Kidney (tissue), 14 donors: ENCODE results near the gene GDF3. TPM values are rescaled to one million over a fixed set of nuclear protein-coding genes. Genes with fewer than 3 reads are reported as not detected.
A peak's percentile ranks its signal among the peaks of the same experiment; 100 is the strongest.

ENCODE experiments used
- DNase-seq, 5 donors: peaks; one replicate each; pipeline ENCODE4 v3.0.0-alpha.2; 2013 to 2020
- FAIRE-seq: peaks from 2 replicates; lab custom pipeline; 2012; peaks lifted over from hg19 to GRCh38; lab: Jason Lieb, UNC
- H3K27ac ChIP-seq, 2 donors: one replicate each; pipeline ENCODE4 v1.7.0; 2013; ENCODE audit warnings: low read depth in 2 of 2, low read length in 2 of 2, inconsistent platforms in 1 of 2
- H3K27me3 ChIP-seq: one replicate; pipeline ENCODE4 v1.7.1; 2013; ENCODE audit warnings: low read length, inconsistent platforms; ENCODE audit not compliant: control insufficient read depth, insufficient read depth
- H3K36me3 ChIP-seq, 3 donors: one replicate each; pipeline versions ENCODE4 v1.7.0 to v1.7.1; 2013; ENCODE audit warnings: low read length in 3 of 3, control low read depth in 1 of 3, inconsistent platforms in 1 of 3; ENCODE audit not compliant: insufficient read depth in 3 of 3, control insufficient read depth in 2 of 3
- H3K4me1 ChIP-seq, 3 donors: one replicate each; pipeline versions ENCODE4 v1.7.0 to v1.7.1; 2013; ENCODE audit warnings: low read length in 3 of 3, inconsistent platforms in 1 of 3, low read depth in 1 of 3; ENCODE audit not compliant: control insufficient read depth in 2 of 3, insufficient read depth in 2 of 3
- H3K4me3 ChIP-seq, 3 donors: one replicate each; pipeline versions ENCODE4 v1.7.0 to v1.8.1; 2013; ENCODE audit warnings: low read length in 3 of 3, control low read depth in 1 of 3, inconsistent platforms in 1 of 3
- H3K9ac ChIP-seq, 3 donors: one replicate each; pipeline versions ENCODE4 v1.7.0 to v1.7.1; 2013; ENCODE audit warnings: low read length in 3 of 3, control low read depth in 1 of 3, inconsistent platforms in 1 of 3
- H3K9me3 ChIP-seq, 3 donors: one replicate each; pipeline versions ENCODE4 v1.7.0 to v1.7.1; 2013; ENCODE audit warnings: low read length in 3 of 3, control low read depth in 1 of 3, inconsistent platforms in 1 of 3; ENCODE audit not compliant: control insufficient read depth in 2 of 3, insufficient read depth in 1 of 3
- intact Hi-C: fragments of 100-400 bp; cut with DNase I; formaldehyde crosslinking; loops from one replicate; pipeline ENCODE4 v1.11.1; 2022
- polyA plus RNA-seq: library from polyadenylated mRNA; stranded (reverse); fragments of 350-450 nt; fragmentation: Illumina TruSeq; extraction: RNeasy Lipid Tissue Mini Kit (QIAGEN cat#74804); gene quantifications from one replicate; pipeline ENCODE4 v1.2.3, GENCODE V29; 2014; ENCODE audit warnings: low read depth, low replicate concordance; ENCODE audit not compliant: insufficient read depth
- total RNA-seq: library from RNA; stranded (reverse); fragmentation: NEBNext Ultra II Directional; extraction: Animal tissue kit (Norgen Biotek cat#: 25700); gene quantifications from one replicate; pipeline ENCODE4 v1.2.1, GENCODE V29; 2021
- TF ChIP-seq, protein P1 (sequence below): IDR thresholded peaks from 3 replicates; pipeline ENCODE4 v1.5.1; 2012; ENCODE audit warnings: mild to moderate bottlenecking, moderate library complexity, borderline replicate concordance; ENCODE audit not compliant: insufficient read depth; ENCODE audit errors: extremely low read depth
- donor health status: control.
- donor health status: control.
- donor health status: control.
- donor health status: control.
- donor health status: control.
- donor health status: DM: yes; HTN: yes; CAD: no.
- donor health status: Normal renal cell carcinoma (clear cell type).

GDF3 gene
- total and polyA plus RNA-seq, 2 donors from 2014 or later: 0.66 to 1.6 TPM

DNA sequence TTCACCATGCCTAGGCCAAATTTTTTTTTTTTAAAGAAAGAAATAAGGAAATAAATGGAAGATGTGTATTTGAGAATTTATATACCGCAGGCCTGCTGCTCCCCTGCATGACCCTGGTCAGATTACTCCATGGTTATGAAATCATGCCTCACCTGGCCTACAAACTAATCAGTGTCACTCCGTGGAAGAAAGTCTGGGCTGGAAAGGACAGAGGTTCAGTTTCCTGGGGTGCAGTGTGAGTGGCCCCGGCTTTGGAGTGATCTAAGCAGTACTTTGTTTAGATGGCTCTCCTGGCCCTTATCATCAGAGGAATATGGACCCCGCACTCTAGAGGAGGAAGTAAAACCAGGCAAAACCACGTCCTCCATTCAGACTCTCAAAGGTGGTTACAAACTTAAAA, 39.5 kb downstream of the GDF3 start:
- no peak overlapping the region for H3K27ac ChIP-seq
- TF ChIP-seq, protein P1, sequence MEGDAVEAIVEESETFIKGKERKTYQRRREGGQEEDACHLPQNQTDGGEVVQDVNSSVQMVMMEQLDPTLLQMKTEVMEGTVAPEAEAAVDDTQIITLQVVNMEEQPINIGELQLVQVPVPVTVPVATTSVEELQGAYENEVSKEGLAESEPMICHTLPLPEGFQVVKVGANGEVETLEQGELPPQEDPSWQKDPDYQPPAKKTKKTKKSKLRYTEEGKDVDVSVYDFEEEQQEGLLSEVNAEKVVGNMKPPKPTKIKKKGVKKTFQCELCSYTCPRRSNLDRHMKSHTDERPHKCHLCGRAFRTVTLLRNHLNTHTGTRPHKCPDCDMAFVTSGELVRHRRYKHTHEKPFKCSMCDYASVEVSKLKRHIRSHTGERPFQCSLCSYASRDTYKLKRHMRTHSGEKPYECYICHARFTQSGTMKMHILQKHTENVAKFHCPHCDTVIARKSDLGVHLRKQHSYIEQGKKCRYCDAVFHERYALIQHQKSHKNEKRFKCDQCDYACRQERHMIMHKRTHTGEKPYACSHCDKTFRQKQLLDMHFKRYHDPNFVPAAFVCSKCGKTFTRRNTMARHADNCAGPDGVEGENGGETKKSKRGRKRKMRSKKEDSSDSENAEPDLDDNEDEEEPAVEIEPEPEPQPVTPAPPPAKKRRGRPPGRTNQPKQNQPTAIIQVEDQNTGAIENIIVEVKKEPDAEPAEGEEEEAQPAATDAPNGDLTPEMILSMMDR: no peak
- H3K9ac ChIP-seq: no peak overlapping the region
- no peaks in the 10 kb centered on the region for H3K27me3 ChIP-seq
- no peaks in the 10 kb centered on the region for H3K9me3 ChIP-seq
- H3K4me1 ChIP-seq: no peaks in the 10 kb centered on the region
- H3K4me3 ChIP-seq: no peak overlapping the region
- FAIRE-seq: no peak
- H3K36me3 ChIP-seq: no peaks in the 10 kb centered on the region
- no peak for DNase-seq
- intact Hi-C loops: no loop called here

DNA sequence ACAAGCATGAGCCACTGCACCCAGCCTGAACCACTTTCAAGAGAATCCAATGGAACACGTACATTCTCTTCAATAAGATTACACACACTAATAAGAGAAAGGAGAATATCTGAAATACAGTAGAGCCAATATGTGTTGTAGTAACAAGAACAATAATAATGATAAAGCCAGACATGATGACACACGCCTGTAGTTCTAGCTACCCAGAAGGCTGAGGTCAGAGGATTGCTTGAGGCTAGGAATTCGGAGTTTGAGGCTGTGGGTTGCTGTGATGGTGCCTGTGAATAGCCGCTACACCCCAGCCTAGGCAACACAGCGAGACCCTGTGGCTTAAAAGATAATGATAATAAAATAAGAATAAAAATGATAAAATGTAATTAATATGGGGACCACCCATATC, 45.5 kb downstream of the GDF3 start:
- intact Hi-C loops: no loop called here
- no peak for FAIRE-seq

DNA sequence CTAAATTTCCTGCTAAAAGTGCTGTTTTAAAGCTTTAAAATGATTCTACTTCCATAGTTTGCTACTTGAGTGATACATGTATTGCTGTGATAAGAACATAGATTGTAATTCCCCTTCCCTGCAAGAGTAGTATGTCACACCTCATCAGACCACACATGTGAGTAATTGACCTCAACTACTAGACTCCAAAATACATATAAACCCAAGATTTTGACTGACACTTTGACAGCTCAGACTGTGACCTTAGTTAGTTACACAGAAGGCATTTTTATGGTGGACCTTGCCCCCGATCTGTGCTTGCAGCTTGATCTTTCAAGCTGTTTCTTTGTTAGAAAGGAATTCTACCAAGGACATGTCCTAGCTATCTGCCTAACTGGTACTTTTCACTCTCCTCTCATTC, 48.5 kb downstream of the GDF3 start:
- no peak overlapping the region for H3K27ac ChIP-seq
- DNase-seq (peak in 1 of 5 donors; percentile 10), FAIRE-seq (no peak)
- H3K4me1 ChIP-seq: no peaks in the 10 kb centered on the region
- peak overlapping the region in 1 of 3 donors; percentile 7 for H3K9ac ChIP-seq
- intact Hi-C loops: no loop called here
- H3K4me3 ChIP-seq: no peak overlapping the region
- no peaks in the 10 kb centered on the region for H3K36me3 ChIP-seq
- TF ChIP-seq, protein P1: no peak
- no peaks in the 10 kb centered on the region for H3K9me3 ChIP-seq
- H3K27me3 ChIP-seq: no peaks in the 10 kb centered on the region

More for the DNA sequence above, 45.5 kb downstream of the GDF3 start:
- Histone ChIP-seq H3K36me3 (no peaks in the 10 kb centered on the region), H3K9ac (no peak overlapping the region), H3K27ac (no peak overlapping the region), H3K9me3 (no peaks in the 10 kb centered on the region), H3K4me1 (no peaks in the 10 kb centered on the region), H3K4me3 (no peak overlapping the region), H3K27me3 (no peaks in the 10 kb centered on the region)
- DNase-seq: no peak
- TF ChIP-seq, protein P1: no peak

DNA sequence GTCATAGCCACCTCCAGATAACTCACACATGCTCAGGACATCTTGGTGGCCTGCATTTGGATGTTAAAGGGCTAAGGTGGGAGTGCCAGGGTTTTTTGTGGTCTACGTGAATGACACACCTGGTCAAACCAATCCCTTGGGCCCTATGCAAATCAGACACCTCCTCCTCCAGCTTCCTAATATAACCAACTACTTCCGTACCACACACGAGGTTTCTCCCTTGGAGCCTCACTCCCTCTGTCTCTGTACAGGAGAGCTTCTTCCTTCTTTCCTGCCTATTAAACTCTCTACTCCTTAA, 49.4 kb downstream of the GDF3 start:
- FAIRE-seq (no peak), DNase-seq (no peak)
- Histone ChIP-seq H3K27ac (no peak overlapping the region), H3K4me1 (no peaks in the 10 kb centered on the region), H3K9ac (no peak overlapping the region), H3K27me3 (no peaks in the 10 kb centered on the region), H3K9me3 (no peaks in the 10 kb centered on the region), H3K36me3 (no peaks in the 10 kb centered on the region), H3K4me3 (no peak overlapping the region)
- intact Hi-C loops: no loop called here
- TF ChIP-seq, protein P1: no peak
